ENCODE results near the gene TST. TPM values are rescaled to one million over a fixed set of nuclear protein-coding genes. Genes with fewer than 3 reads are reported as not detected.

TST gene
- total and polyA plus RNA-seq, 9 of the 15 experiments (the other 6 are each of a cell fraction or from before 2014, with no cell fraction given), result 1.4 to 26.9 (median 12.4) TPM

DNA sequence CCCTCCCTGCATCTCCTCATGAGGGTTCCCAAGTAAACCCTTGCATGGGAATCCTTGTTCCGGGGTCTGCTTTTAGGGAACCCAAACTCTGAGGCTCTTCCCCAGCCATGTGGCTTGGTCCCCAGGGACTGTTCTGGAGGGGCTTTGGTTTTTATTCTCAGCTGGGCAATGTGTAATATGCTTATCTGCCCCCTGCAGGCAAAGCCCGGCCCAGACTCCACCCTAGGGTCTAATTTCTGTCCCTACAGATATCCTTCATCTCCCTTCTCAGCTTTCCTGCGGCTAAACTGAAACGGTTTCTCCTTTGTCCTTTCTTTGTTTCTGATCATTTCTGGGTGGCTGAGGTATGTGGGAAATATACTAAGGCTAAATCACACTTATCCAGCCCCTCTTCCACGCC is 37.1 kb downstream of the TST start (continued):
- TF ChIP-seq, protein P1, sequence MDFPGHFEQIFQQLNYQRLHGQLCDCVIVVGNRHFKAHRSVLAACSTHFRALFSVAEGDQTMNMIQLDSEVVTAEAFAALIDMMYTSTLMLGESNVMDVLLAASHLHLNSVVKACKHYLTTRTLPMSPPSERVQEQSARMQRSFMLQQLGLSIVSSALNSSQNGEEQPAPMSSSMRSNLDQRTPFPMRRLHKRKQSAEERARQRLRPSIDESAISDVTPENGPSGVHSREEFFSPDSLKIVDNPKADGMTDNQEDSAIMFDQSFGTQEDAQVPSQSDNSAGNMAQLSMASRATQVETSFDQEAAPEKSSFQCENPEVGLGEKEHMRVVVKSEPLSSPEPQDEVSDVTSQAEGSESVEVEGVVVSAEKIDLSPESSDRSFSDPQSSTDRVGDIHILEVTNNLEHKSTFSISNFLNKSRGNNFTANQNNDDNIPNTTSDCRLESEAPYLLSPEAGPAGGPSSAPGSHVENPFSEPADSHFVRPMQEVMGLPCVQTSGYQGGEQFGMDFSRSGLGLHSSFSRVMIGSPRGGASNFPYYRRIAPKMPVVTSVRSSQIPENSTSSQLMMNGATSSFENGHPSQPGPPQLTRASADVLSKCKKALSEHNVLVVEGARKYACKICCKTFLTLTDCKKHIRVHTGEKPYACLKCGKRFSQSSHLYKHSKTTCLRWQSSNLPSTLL (IDR thresholded peaks at IDR 0.05), result no peak
- TF ChIP-seq, protein P2, sequence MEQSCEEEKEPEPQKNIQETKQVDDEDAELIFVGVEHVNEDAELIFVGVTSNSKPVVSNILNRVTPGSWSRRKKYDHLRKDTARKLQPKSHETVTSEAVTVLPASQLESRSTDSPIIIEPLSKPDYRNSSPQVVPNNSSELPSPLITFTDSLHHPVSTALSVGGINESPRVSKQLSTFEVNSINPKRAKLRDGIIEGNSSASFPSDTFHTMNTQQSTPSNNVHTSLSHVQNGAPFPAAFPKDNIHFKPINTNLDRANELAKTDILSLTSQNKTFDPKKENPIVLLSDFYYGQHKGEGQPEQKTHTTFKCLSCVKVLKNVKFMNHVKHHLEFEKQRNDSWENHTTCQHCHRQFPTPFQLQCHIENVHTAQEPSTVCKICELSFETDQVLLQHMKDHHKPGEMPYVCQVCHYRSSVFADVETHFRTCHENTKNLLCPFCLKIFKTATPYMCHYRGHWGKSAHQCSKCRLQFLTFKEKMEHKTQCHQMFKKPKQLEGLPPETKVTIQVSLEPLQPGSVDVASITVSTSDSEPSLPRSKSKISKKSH (CRISPR knock-in tag; IDR thresholded peaks at IDR 0.05), result no peak
- TF ChIP-seq, protein P3, sequence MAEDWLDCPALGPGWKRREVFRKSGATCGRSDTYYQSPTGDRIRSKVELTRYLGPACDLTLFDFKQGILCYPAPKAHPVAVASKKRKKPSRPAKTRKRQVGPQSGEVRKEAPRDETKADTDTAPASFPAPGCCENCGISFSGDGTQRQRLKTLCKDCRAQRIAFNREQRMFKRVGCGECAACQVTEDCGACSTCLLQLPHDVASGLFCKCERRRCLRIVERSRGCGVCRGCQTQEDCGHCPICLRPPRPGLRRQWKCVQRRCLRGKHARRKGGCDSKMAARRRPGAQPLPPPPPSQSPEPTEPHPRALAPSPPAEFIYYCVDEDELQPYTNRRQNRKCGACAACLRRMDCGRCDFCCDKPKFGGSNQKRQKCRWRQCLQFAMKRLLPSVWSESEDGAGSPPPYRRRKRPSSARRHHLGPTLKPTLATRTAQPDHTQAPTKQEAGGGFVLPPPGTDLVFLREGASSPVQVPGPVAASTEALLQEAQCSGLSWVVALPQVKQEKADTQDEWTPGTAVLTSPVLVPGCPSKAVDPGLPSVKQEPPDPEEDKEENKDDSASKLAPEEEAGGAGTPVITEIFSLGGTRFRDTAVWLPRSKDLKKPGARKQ (CRISPR knock-in tag; IDR thresholded peaks at IDR 0.05), result no peak
- TF ChIP-seq SREBF2 (CRISPR knock-in tag; IDR thresholded peaks at IDR 0.05) (no peak), ZSCAN32 (CRISPR knock-in tag; IDR thresholded peaks at IDR 0.05) (no peak), KLF6 (CRISPR knock-in tag; IDR thresholded peaks at IDR 0.05; ENCODE audit: borderline replicate concordance) (no peak), NR2F6 (CRISPR knock-in tag; IDR thresholded peaks at IDR 0.05) (no peak), KDM1A (IDR thresholded peaks at IDR 0.05) (peak; percentile 67 to 71), HNRNPUL1 (IDR thresholded peaks at IDR 0.05; ENCODE audit: low read length) (no peak), ZNF174 (CRISPR knock-in tag; IDR thresholded peaks at IDR 0.05) (no peak), CBX5 (IDR thresholded peaks at IDR 0.05; ENCODE audit: borderline replicate concordance, low read depth) (no peak), TCF3 (CRISPR knock-in tag; IDR thresholded peaks at IDR 0.05) (peak; percentile 89), ASH1L (IDR thresholded peaks at IDR 0.05; ENCODE audit: borderline replicate concordance, low read depth, partially characterized antibody) (no peak), MYC (IDR thresholded peaks at IDR 0.05; ENCODE audit: low read depth, low read length) (0 out of 2 replicates have a peak, but pooled peaks have one; percentile 7), MYC (CRISPR knock-in tag; IDR thresholded peaks at IDR 0.05; ENCODE audit: borderline replicate concordance, low read depth) (no peak), CEBPG (CRISPR knock-in tag; IDR thresholded peaks at IDR 0.05) (no peak), CEBPG (tag; conservative IDR thresholded peaks at IDR 0.05 in 1 of 2, IDR thresholded peaks at IDR 0.05 in 1 of 2) (no peak), PML (IDR thresholded peaks at IDR 0.05; ENCODE audit: low read length) (peak; percentile 58; the same call in 1 of the 2 replicates), ZNF583 (CRISPR knock-in tag; IDR thresholded peaks at IDR 0.05) (no peak), E2F3 (CRISPR knock-in tag; IDR thresholded peaks at IDR 0.05) (no peak), THRAP3 (IDR thresholded peaks at IDR 0.05; ENCODE audit: borderline replicate concordance) (no peak)
- TF ChIP-seq, protein P4, sequence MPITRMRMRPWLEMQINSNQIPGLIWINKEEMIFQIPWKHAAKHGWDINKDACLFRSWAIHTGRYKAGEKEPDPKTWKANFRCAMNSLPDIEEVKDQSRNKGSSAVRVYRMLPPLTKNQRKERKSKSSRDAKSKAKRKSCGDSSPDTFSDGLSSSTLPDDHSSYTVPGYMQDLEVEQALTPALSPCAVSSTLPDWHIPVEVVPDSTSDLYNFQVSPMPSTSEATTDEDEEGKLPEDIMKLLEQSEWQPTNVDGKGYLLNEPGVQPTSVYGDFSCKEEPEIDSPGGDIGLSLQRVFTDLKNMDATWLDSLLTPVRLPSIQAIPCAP (CRISPR knock-in tag; IDR thresholded peaks at IDR 0.05; ENCODE audit: borderline replicate concordance), result no peak
- TF ChIP-seq, protein P5, sequence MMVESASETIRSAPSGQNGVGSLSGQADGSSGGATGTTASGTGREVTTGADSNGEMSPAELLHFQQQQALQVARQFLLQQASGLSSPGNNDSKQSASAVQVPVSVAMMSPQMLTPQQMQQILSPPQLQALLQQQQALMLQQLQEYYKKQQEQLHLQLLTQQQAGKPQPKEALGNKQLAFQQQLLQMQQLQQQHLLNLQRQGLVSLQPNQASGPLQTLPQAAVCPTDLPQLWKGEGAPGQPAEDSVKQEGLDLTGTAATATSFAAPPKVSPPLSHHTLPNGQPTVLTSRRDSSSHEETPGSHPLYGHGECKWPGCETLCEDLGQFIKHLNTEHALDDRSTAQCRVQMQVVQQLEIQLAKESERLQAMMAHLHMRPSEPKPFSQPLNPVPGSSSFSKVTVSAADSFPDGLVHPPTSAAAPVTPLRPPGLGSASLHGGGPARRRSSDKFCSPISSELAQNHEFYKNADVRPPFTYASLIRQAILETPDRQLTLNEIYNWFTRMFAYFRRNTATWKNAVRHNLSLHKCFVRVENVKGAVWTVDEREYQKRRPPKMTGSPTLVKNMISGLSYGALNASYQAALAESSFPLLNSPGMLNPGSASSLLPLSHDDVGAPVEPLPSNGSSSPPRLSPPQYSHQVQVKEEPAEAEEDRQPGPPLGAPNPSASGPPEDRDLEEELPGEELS (CRISPR knock-in tag; IDR thresholded peaks at IDR 0.05; ENCODE audit: borderline replicate concordance), result no peak

Measured in K562 (cell line).